Activated CD4-positive, alpha-beta T cell treated with anti-CD3 and anti-CD28 coated beads for 1 hour (primary cell): ENCODE results near the gene TMEM170B.

Source experiments
- DNase-seq: peaks from one replicate; pipeline ENCODE4 v3.0.0-alpha.2; 2020

The TMEM170B gene

DNA sequence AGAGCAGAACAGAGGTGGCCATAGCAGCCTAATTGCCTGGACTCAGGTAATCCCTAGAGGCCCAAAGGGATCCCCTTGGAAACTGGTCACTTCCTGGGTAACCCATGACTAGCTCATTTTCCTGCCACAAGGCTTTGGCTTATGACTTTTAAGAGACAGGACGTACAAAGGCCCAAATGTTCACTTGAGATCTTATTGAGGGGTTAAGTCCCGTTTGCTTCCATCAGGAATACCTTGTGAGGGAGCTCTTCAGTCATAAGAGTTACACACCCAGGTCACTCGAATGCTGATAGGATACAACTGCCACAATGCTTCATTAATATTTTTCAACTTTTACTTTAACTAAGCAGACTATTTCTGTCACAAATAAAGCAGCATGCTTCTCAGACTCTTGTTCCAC lies 51.7 kb downstream of the TMEM170B start:
- DNase-seq: no peak

DNA sequence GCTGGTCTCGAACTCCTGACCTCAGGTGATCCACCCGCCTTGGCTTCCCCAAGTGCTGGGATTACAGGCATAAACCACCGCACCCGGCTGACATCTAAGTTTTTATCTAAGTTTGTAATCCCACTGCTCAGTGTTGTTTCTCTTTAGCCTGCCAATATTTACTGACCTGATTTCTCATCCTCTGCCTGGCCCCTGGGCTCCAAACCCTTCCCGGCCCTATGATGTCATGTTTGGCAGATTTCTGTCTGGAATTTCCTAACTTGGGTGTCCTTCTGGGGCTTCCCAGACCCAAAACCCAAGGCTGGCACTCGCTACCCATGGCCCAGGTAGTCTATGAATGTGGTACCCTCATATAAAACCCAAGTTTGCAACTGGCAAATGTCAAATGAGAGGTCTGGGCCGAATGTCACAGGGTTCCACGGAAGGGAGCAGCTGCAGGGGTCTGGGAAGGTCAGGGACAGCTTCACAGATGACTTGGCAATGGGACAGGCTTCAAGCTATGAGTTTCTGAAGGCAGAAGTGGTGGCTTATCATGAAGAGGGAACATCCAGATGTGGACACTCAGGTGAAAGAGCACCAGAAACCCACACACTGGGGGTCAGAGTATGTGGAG lies 54.9 kb downstream of the TMEM170B start:
- DNase-seq: no peak

DNA sequence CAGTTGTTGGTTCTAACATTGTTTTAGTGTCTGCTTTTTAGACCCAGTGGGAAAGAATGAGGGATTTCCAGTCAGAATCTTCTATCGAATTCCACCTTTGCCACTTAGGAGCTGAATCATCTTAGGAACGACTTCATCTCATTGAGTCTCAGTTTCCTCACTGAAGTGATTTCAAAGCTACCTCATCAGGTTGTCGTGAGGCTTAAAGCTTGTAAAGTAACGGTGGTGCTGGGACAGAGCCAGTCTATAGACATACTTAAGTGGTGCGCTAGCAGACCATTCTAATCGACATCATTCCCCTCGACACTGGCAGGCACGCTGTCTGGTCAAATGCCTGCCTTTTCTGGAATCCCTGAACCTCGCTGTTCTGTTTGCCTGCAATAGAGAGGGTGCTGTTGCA lies 55.5 kb downstream of the TMEM170B start:
- no peak for DNase-seq

DNA sequence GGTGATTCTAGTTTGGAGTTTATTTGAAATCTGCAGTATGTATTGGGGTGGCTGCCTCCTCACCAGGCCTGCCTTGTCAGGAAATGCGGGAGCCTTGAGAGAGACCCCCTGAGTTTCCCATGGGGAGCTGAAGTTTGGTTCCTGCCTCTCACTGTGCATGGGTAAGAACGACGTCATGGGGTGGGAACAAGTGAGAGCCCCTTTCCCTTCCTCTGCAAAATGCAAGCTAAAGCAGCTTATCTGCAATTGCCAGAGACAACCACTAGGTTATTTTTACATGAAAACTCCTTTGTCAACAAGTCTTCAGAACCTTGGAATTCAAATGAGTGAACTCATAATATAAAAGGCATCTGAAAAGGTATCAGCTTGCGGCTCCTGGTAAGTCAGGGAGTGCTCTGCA lies 58.4 kb downstream of the TMEM170B start:
- no peak for DNase-seq

DNA sequence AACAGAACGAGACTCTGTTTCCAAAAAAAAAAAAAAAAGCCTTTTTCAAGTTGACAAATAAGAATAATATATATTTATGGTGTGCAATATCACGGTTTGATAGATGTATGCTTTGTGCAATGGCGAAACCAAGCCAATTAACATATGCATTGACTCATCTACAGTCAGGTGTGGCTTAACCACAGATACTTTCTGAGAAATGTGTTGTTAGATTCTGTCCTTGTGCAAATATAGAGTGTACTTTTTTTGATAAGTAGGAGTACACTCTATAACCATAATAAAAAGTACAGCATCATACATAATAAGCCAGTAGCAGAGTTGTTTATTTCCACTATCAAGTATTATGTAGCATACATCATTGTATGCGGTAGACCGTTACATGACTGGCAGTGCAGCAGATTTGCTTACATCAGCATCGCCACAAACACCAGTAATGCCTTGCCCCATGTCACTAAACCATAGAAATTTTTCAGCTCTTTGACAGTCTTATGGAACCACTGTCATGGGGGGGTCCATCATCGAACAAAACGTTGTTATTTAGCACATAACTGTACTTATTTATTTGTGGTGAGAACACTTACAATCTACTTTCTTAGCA lies 59.2 kb downstream of the TMEM170B start:
- DNase-seq: no peak

DNA sequence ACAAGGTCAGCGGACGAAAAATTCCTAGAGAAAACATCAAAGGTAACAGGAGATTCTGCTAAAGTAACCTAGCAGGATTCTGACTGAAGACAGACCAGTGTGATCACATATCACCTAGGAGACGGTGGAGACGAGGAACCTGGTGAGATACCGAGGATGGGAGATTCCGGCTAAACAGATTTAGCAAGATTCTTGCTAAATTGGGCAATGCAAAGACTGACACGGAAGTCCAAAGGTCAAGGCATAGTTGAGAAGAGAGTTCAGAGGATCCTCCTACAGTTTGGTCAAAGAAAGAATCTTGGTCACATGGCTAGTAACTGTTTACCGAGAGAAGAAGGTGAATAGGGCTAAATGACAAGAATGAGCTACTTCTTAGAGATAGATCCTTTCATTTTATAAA lies 61.1 kb downstream of the TMEM170B start:
- no peak for DNase-seq

DNA sequence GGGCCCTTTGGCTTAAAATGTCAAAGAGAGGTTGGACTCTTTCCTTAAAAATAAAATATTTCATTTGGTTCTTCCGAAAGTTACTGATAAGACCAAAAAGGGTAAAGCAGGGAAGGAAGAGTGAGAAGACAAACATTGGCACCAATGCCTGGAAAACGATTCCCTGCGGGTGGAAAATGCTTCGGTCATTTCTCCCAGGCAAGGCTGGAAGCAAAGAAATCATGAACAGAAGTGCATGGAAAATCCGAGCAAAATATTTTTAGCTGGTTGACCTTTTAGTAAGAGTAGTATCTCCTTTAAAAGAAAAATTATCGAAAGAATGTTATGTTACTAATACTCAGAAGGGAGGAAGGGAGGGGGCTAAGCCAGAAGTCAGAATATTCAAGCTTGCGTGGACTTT lies 62.7 kb downstream of the TMEM170B start:
- no peak for DNase-seq

DNA sequence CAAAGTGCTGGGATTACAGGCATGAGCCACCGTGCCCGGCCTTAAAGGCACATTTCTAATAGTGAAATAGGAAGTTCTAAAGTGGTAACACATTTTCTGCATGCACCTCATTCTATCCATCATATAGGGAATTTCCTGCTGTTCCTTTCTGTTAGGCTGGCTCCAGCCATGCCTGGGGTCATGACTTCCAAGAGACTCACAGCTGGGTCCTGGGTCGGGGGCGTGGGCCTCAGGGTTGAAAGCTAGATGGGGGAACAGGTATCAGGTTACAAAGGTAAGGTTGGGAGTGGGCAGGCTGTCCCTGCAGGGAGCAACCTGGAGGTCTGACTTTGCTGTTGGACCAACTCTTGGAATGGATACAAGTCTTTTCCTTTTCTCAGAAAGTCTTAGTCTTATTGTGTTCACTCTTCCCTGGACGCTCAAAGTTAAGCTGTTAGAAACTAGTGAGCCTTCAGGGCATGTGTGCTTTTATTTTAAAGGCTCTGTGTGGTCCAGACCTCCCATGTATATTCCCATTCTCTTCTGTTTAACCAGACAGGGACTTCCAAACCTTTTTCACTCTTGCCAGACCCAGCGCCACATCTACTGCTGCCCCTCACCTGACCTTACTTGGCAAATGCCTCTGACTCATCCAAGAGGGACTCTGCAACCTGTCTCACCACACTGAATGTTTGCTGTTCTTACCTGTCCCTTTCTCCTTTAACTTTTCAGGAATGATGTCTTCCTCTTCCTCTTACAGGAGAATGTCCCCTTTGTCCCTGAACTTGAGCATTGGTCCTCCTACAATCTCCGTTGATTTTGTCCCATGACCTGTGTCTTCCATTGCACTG lies 64.4 kb downstream of the TMEM170B start:
- DNase-seq: no peak

DNA sequence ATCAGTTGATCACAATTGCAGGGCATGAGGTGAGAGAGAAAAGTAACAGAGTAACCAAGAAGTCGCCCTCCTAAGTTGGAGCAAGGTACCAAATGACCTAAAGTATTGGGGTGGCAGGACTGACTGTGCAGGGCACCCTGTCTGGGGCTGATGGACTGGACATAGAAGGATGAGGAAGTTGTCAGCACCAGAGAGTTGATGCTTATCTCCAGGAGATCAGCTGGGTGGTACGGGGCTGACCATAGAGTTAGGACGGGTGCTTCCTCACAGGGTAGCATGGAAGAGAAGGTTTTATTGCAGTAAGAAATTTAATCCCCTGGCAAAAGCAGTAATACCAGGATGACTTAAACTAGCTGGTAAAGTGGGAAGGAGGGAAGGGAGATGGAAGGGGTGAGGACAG lies 66.7 kb downstream of the TMEM170B start:
- DNase-seq: no peak

DNA sequence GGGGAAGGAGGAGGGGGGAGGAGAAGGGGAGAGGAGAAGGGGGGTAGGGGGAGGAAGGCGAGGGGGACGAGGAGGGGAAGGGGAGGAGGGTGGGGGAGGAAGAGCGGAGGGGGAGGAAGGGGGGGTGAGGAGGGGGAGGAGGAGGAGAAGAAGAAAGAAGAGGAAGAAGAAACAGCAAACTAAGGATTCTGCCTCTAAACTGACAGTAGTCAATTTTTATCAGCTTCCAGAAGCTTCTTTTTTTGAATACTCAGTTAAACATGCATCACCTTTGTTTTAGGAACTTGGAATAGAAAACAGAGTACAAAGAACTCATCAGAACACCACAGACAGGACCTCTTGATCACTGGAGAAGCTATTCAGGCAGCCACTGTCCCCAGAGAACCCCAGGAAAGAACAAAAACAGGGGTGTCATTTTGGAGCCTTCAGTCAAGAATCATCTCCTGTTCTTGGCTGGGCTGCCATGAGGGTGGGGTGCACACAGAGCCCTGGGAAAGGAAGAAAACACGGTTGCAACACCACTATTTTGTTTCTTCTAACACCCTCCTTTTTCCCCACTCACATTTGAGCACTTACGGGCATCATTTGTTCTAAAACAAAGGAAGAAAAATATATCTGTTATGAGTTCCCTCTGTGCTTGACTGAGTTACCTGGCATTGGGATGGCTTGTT lies 67.4 kb downstream of the TMEM170B start:
- no peak for DNase-seq

DNA sequence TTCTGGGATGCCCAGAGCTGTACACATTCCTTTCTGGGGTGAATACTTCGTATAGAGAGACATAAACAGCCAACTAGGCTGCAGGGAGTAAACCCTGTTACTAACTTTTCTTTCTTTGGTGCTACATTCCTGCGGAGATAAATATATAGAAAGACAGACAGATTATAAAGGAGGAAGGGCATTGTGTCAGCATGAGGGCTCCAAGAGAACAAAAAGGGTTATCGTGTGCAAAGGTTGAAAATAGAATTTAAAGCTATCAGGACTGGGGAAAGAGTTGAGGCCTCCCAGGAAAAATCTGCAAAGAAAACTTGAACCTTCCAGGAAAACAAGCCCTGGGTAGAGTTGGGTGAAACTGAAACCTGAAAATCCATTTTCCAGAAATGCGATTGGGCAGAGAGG lies 68.0 kb downstream of the TMEM170B start:
- DNase-seq: no peak

DNA sequence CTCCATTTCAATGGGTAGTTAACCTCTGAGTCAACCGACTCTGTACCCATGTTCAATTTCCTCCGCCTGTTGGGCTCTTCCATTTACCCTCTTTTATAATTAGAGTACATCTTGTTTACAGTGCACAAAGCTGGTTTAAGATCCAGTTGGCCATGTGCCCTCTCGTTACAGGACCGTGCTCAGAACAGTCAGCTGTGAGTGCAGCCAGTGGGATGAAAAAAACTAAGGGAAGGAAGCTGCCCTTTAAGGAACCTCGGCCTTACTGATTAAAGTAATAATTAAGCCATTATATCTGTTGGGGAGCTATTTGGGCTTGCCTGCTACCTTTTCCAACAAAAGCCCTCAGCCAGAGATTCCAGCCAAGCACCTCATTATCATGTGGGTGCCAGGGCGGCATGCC lies 68.8 kb downstream of the TMEM170B start:
- DNase-seq: no peak

DNA sequence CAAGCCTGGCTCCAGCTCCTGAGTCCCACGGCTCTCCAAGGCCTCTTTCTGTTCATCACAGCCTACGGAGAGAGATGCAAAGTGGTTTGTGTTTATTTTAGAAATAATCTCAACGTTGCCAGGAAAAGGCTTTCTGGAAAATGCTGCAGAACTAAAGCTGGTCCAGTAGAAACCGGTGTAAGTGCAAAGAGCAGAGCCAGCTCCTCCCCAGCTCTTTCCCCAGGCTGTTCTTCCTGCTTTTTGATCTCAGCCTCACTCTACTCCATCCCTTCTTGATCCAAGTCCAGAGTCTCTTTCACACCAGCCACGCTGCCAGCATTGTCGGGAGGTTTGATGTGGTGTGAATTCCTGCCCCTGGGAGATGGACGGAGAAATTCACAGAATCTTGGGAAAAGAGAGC lies 69.8 kb downstream of the TMEM170B start:
- no peak for DNase-seq

DNA sequence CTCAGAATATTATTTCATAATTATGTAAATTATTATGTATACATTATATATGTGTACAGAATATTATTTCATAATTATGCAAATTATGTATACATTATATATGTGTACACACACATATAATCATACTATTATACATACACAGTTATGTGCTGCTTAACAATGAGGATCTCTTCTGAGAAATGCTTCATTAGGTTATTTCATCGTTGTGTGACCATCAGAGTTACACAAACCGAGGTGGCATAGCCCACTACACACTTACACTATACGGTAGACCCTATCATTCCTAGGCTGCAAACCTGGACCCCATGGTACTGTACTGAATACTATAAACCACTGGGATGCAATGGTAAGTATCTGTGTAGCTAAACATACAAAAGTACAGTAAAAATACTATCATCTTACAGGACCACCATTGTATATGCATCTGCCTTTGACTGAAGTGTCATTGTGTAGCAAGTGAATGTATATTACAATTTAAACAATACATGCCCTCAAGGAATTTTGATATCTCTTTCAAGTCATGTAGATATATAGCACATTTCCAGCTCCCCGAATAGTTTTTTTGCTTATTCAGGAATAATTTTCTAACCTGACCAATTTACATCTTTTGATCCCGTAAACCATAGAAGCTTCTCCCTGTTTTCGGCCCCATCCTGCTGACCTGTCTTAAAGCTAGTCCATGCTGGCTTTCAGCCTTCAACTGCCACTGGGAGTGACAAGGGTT lies 71.2 kb downstream of the TMEM170B start:
- no peak for DNase-seq

DNA sequence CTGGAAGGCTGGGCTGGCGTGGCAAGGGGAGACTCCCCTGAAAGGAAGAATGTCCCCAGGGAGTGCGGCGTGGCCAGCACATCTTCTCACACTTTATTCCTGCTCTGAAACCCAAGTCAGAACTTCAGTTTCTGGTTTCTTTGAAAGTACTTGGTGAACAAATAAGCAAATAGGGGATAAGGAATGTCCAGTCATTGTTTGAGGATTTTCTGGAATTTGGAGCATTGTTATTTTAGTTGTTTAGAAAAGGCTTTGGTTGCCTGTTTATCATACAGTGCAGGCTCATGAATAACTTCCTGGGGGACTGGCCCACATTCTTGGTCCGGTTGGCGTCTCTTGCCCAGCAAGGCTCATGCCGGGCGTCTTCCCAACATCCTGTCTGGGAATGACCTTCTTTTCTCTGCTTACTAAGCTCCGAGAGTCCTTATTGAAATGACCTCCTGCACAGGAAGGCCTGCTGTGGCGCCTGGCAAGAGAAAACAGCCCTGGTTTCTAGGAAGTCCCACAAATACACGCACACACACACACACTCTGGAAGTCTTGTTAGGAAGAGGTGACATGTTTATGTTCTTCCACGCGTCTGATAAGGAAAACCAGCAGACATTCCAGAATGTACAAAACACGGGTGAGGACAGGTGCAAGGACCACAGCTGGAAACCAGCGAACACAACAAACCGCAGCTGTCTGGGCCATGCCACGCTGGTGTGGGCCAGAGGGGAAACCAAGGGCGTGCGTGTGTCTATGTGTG lies 71.9 kb downstream of the TMEM170B start:
- no peak for DNase-seq

DNA sequence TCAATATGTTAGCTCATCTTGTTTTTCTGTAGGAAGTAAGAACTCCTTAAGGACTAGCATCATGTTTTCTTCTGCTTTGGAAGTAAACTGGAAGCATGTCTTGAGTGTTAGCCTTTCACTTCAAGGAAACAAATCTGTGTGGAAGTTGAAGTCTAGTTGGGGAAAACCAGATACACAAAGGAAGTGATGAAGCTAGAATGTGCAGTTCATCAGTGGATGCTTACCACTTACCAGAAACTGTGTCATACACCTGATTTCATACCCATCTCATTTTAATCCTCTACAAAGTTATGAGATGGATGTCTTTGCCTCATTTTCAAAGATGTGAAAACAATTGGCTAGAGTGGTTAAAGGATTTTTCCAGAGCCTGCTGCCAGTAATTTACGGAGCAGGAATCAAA lies 75.8 kb downstream of the TMEM170B start:
- DNase-seq: no peak

DNA sequence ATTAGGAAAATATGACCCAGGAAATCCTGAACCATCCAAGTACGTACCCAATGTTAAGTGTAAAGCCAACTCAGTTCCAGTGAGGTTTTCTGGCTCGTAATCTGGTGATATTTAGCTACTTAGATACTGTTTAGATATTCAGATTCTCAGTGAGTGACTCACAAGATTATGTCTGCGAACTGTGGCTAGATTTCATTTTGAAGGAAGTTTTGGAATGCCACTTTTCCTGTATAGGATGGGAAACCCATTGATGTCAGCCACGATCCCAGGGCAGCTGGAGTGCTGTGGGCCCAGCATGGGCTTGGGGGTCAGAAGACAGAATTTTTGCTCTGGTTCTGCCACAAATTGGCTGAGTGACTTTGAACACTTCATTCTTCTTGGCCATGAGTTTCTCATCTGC lies 76.3 kb downstream of the TMEM170B start:
- no peak for DNase-seq

DNA sequence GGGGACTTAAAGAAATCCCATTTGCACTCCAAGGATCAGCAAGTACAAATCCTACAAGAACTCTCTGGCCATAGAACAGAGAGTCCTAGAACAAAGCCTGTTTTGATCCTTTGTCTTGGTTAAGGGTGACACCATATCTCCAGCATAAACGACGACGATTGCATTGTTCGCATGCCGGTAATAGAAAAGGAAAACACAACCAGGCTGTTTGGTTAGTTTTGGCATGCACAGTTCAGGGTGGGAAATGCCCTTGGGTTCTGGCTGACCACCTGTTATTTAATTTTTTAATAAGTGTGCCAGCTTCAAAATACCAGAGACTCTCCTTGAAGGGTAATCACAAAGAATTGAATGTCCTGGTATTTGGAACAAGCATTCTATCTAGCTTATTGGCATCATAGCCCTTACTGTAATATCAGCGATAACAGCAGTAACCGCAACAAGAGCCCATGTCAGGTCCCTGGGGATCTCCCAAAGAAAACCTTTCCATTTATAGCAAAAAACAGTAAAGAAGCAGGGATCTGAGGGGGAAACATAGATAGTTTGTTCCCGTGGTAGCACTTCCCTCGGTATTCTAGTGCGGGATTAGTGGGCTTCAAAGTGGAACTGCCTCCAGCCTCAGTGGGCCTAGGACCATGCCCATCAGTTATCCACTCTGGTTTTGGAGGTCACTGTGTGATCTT lies 77.1 kb downstream of the TMEM170B start:
- DNase-seq: no peak

DNA sequence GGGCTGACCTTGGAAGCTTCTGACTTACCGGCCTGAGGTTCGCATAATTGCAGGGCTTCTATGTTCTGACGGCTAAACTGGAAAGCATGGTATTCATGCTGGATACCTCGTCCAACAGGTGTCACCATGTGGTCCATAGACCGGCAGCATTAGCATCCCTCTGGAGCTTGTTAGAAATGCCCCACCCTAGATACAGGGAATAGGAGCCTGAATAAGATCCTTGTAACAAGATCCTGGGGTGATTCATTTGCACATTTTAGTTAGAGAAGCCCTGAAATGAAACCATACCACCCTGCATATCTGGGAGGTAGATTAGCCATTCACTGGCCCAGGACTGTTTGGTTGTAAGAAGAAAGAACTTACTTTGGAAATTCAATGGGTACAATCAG lies 77.7 kb downstream of the TMEM170B start:
- no peak for DNase-seq

DNA sequence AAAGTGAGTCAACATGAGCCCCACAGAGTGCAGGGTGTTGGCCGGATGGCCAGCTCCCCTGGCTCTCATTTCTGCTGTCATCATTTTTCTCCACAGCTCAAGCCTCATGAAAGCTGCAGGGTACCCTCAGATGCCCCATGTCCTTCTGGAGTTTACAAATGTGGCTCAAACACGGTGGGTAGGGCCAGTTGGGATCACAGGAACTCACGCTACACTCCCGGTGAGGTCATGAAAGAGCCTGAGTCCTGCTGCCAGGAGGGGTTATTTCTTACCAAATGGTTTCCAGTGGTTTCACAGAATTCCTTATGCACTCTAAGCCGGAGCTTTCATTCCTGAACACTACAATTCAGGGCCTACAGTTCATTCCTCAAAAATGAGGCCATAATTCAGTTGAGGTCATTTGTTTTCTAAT lies 78.7 kb downstream of the TMEM170B start:
- DNase-seq: no peak

DNA sequence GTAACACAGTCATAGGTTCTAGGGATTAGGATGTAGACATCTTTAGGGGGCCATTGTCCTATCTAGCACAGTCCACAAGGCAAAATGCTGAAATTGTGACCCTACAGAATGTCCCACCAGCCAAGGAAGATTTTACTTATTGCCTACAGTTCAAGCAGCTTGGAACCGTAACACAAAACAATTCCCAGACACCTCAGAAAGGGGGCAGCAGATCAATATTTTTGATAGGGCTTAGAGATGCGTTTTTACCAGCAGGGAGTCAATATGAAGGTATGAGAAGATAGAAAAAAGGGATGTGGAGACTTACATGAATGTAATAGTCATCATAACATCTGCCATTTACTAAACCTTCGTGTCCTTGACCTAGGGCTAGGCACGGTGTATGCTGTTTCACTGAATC lies 81.0 kb downstream of the TMEM170B start:
- no peak for DNase-seq

DNA sequence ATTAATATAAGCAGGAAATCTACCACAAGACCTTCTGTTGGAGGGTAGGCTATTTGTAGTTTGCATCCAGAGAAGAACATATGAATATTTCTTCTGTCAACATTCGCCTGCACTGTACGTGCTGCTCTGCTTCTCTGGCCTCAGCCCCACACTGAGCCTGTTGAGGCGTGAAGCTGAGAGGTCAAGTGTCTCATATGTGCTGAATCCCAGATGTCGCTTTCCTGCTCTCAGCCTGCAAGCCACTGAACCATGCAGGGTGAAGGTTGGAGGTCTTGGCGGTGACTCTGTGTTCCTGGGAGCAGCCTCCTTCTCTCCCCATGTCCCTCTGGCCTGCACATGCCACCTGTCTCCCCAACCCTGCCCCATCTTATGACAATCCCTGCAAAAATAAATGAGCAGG lies 83.6 kb downstream of the TMEM170B start:
- DNase-seq: no peak
